22Rv1 (cell line): ENCODE results near the gene TTC12.

Experiments
- ZFX ChIP-seq: fragments of 450-650 bp; IDR thresholded peaks from 2 replicates; pipeline ENCODE4 v1.6.1; 2017; ENCODE audit warnings: antibody characterized with exemption, borderline replicate concordance
- TF ChIP-seq, protein P1 (sequence below): fragments of 450-650 bp; IDR thresholded peaks from 2 replicates; pipeline ENCODE4 v1.5.1; 2017; ENCODE audit warnings: mild to moderate bottlenecking

DNA sequence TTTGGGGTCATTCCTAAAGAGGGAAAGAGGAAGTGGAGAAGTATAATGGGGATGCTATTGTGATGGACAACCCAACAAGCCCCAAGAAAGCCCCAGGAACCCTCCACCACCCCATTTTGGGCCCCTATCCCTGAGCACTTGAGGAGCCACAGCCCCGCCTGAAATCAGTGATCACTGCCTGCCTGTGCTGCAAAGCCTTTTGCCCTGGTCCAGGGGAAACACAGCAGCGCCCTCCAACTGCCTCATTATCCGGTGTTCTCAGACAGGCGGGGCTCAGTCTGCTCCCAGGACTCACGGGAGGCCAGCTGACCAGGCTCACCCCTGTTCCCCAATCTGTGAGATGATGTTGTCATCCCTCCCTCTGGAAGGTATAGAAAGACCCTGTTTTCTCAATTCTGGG, 44.7 kb upstream of the TTC12 start:
- TF ChIP-seq, protein P1, sequence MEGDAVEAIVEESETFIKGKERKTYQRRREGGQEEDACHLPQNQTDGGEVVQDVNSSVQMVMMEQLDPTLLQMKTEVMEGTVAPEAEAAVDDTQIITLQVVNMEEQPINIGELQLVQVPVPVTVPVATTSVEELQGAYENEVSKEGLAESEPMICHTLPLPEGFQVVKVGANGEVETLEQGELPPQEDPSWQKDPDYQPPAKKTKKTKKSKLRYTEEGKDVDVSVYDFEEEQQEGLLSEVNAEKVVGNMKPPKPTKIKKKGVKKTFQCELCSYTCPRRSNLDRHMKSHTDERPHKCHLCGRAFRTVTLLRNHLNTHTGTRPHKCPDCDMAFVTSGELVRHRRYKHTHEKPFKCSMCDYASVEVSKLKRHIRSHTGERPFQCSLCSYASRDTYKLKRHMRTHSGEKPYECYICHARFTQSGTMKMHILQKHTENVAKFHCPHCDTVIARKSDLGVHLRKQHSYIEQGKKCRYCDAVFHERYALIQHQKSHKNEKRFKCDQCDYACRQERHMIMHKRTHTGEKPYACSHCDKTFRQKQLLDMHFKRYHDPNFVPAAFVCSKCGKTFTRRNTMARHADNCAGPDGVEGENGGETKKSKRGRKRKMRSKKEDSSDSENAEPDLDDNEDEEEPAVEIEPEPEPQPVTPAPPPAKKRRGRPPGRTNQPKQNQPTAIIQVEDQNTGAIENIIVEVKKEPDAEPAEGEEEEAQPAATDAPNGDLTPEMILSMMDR, result no peak
- TF ChIP-seq ZFX, result no peak
